Measurements from ENCODE around the gene ECI1. TPM values are rescaled to one million over a fixed set of nuclear protein-coding genes. Genes with fewer than 3 reads are reported as not detected.

Gene ECI1
- total RNA-seq, 1 experiment from 2014 or later: 95.4 TPM

DNA sequence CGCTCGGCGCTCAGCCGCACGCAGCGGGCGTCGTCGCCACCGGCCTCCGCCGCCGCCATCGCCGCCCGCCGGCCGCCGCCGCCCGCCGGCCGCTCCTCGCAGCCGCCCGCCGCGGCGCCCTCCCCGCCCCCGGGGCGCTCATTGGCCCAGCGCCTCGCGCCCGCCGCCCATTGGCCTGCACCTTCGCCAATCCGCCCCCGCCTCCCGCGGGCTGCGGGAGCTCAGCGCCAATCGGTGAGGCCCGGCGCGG lies 36.7 kb downstream of the ECI1 start, which contains the start of gene PGP:
Gene PGP (minus strand): TSS at position 122 of the 250 bp plus-strand sequence. CDS start 63 bp downstream, at position 59.
- no peak within 1 kb of the TSS for H2AFZ ChIP-seq (ENCODE audit: low read length)
- DNase-seq: no peak
- Mint-ChIP-seq H3K27me3 (ENCODE audit: low read depth) (no peaks in the 10 kb centered on the region), H3K4me1 (peaks cover 13 to 18% of the 10 kb centered on the region in 2 experiments), H3K9me3 (no peaks in the 10 kb centered on the region), H3K36me3 (ENCODE audit: insufficient read depth in 1 of 3, low read depth in 3 of 3) (peaks cover 9 to 24% (median 17%) of the 10 kb centered on the region in 3 experiments; a peak in 6 of 7 replicates), H3K27ac (peak within 1 kb of the TSS; percentile 97 to 98 (median 98)), H3K4me3 (peak within 1 kb of the TSS; percentile 78 to 92)
- peak within 1 kb of the TSS; percentile 97 for H3K14ac ChIP-seq (ENCODE audit: insufficient read depth, low read length)
- peak within 1 kb of the TSS; percentile 99 for H3K18ac ChIP-seq (ENCODE audit: insufficient read length, low read depth, low read length)
- H3K4me1 ChIP-seq (ENCODE audit: insufficient read depth, low read length): no peaks in the 10 kb centered on the region
- no peak within 1 kb of the TSS for H4K91ac ChIP-seq (ENCODE audit: insufficient read length, low read depth, low read length)
- peak within 1 kb of the TSS; percentile 96 for H2BK12ac ChIP-seq (ENCODE audit: insufficient read length, low read depth, low read length)
- H2BK5ac ChIP-seq (ENCODE audit: insufficient read length, low read length): peak within 1 kb of the TSS; percentile 94
- H3T11ph ChIP-seq (ENCODE audit: low read length): peak within 1 kb of the TSS; percentile 89
- no peak within 1 kb of the TSS; the same call in 1 of the 2 replicates for H3K4ac ChIP-seq (ENCODE audit: low read depth, low read length)
- no CpG with 5 or more reads among the region's 48 CpGs for WGBS (ENCODE audit: extremely low coverage, insufficient read length, low lambda C conversion rate)
- no peak for TF ChIP-seq CTCF (conservative IDR thresholded peaks at IDR 0.05)
- H2BK120ac ChIP-seq (ENCODE audit: low read depth, low read length, poor library complexity, severe bottlenecking): no peak within 1 kb of the TSS
- H3K9ac ChIP-seq (ENCODE audit: extremely low read depth, insufficient read length, low read length): peak within 1 kb of the TSS; percentile 99
- H4K20me1 ChIP-seq (ENCODE audit: control insufficient read depth, insufficient read depth, insufficient read length): no peaks in the 10 kb centered on the region
- H3K23me2 ChIP-seq (ENCODE audit: insufficient read length, low read depth, low read length, poor library complexity, severe bottlenecking): peaks cover 8% of the 10 kb centered on the region
- no peak within 1 kb of the TSS for H2BK20ac ChIP-seq (ENCODE audit: low read depth, low read length, poor library complexity, severe bottlenecking)
- H3K9me3 ChIP-seq (ENCODE audit: control insufficient read depth, low read depth, low read length): no peaks in the 10 kb centered on the region
- peaks cover 6% of the 10 kb centered on the region; the same call in 1 of the 2 replicates for H3K79me2 ChIP-seq (ENCODE audit: insufficient read depth, low read length)
- peak within 1 kb of the TSS; percentile 98 for H4K5ac ChIP-seq (ENCODE audit: insufficient read length, low read depth, low read length)
- peak within 1 kb of the TSS; percentile 71 for H3K56ac ChIP-seq (ENCODE audit: insufficient read length, low read depth, low read length)
- H3K23ac ChIP-seq (ENCODE audit: insufficient read length, low read depth, low read length): no peak within 1 kb of the TSS
- H3K4me2 ChIP-seq (ENCODE audit: insufficient read depth, insufficient read length, low read length): peak within 1 kb of the TSS; percentile 76
- peak within 1 kb of the TSS; percentile 99 for H3K27ac ChIP-seq (ENCODE audit: insufficient read length, low read depth, low read length)
- no peak within 1 kb of the TSS for H4K8ac ChIP-seq (replicated peaks; ENCODE audit: insufficient read length, low read depth, low read length)
- H2AK5ac ChIP-seq (ENCODE audit: insufficient read length, low read length): no peak within 1 kb of the TSS
- H3K79me1 ChIP-seq (ENCODE audit: insufficient read depth, low read depth, low read length, poor library complexity, severe bottlenecking): peaks cover 6% of the 10 kb centered on the region
- no peaks in the 10 kb centered on the region for H3K27me3 ChIP-seq (ENCODE audit: insufficient read depth, low read length)
- no peak within 1 kb of the TSS for H2BK15ac ChIP-seq (ENCODE audit: low read depth, low read length)
